IMR-90 (cell line): Measurements from ENCODE around the gene NSUN5. TPM values are rescaled to one million over a fixed set of nuclear protein-coding genes. Genes with fewer than 3 reads are reported as not detected.

Experiments
- ATAC-seq: fragments of 200-7000 bp; cut with Tn5 transposase; 2 replicates; pipeline ENCODE4 v1.9.1; 2020; ENCODE audit warnings: low read depth, mild to moderate bottlenecking, moderate library complexity
- BruUV-seq: library from RNA; stranded (reverse); fragments of 400-500 nt; replicated peaks from 2 replicates; lab custom pipeline; 2021; lab: Mats Ljungman, UMichigan
- CTCF ChIA-PET: fragments of 300-600 bp; formaldehyde crosslinking; extraction: SDS; loops from one replicate; lab custom pipeline; 2021; ENCODE audit warnings: antibody characterized with exemption; lab: Yijun Ruan, JAX
- POLR2A ChIA-PET: fragments of 300-600 bp; sonication (Branson Sonifier 250); formaldehyde crosslinking; loops from one replicate; lab custom pipeline; 2022; ENCODE audit warnings: antibody characterized with exemption; ENCODE audit not compliant: unreplicated experiment; lab: Charles Lee
- DNase-seq: peaks from one replicate; pipeline ENCODE4 v3.0.0; 2013
- H2AFZ ChIP-seq: replicated peaks from 2 replicates; pipeline ENCODE3; 2013; ENCODE audit warnings: low read length, mild to moderate bottlenecking; ENCODE audit not compliant: poor library complexity
- H2AK5ac ChIP-seq: 2 replicates; pipeline ENCODE4 v1.6.1; 2013; ENCODE audit warnings: low read depth, low read length, inconsistent platforms
- H2AK9ac ChIP-seq: replicated peaks from 2 replicates; pipeline ENCODE3; 2013; ENCODE audit warnings: mild to moderate bottlenecking, low read depth, low read length, moderate library complexity; ENCODE audit not compliant: poor library complexity
- H2BK120ac ChIP-seq: 2 replicates; pipeline ENCODE4 v1.6.1; 2013; ENCODE audit warnings: low read depth, low read length, inconsistent platforms
- H2BK15ac ChIP-seq: 3 replicates; pipeline ENCODE4 v1.6.1; 2013; ENCODE audit warnings: low read depth, low read length, inconsistent platforms
- H2BK20ac ChIP-seq: 2 replicates; pipeline ENCODE4 v1.6.1; 2013; ENCODE audit warnings: low read depth, mild to moderate bottlenecking, inconsistent platforms, low read length, moderate library complexity
- H2BK5ac ChIP-seq: 2 replicates; pipeline ENCODE4 v1.6.1; 2013; ENCODE audit warnings: mild to moderate bottlenecking, low read depth, low read length, inconsistent platforms; ENCODE audit not compliant: poor library complexity, severe bottlenecking
- H3K14ac ChIP-seq: replicated peaks from 2 replicates; pipeline ENCODE4 v1.6.1; 2013; ENCODE audit warnings: low read depth, low read length, inconsistent platforms
- H3K18ac ChIP-seq: 2 replicates; pipeline ENCODE4 v1.6.1; 2013; ENCODE audit warnings: low read depth, low read length, control low read depth
- H3K23ac ChIP-seq: 2 replicates; pipeline ENCODE4 v1.6.1; 2013; ENCODE audit warnings: low read depth, low read length, inconsistent platforms
- H3K27ac ChIP-seq: 2 replicates; pipeline ENCODE4 v1.5.1; 2013; ENCODE audit warnings: mild to moderate bottlenecking, control low read depth, low read length; ENCODE audit not compliant: insufficient read depth
- H3K27me3 ChIP-seq: 2 replicates; pipeline ENCODE4 v1.6.1; 2013; ENCODE audit warnings: low read length; ENCODE audit not compliant: control insufficient read depth, insufficient read depth
- H3K36me3 ChIP-seq: 2 replicates; pipeline ENCODE4 v1.6.1; 2013; ENCODE audit warnings: low read length, mixed read lengths; ENCODE audit not compliant: control insufficient read depth, insufficient read depth
- H3K4ac ChIP-seq: 2 replicates; pipeline ENCODE4 v1.6.1; 2013; ENCODE audit warnings: low read depth, low read length, inconsistent platforms
- H3K4me1 ChIP-seq: 2 replicates; pipeline ENCODE4 v1.6.1; 2013; ENCODE audit warnings: low read length, mixed read lengths; ENCODE audit not compliant: control insufficient read depth, insufficient read depth
- H3K4me2 ChIP-seq: 2 replicates; pipeline ENCODE4 v1.6.1; 2013; ENCODE audit warnings: low read depth, mild to moderate bottlenecking, control low read depth, low read length, moderate library complexity
- H3K4me3 ChIP-seq: 2 replicates; pipeline ENCODE4 v1.5.1; 2013; ENCODE audit warnings: low read depth, mild to moderate bottlenecking, control low read depth, low read length, moderate library complexity; ENCODE audit not compliant: insufficient read depth
- H3K56ac ChIP-seq: 2 replicates; pipeline ENCODE4 v1.6.1; 2013; ENCODE audit warnings: low read length, inconsistent platforms; ENCODE audit not compliant: insufficient read depth; ENCODE audit errors: extremely low read depth
- H3K79me1 ChIP-seq, 2 experiments: 2 replicates each; pipeline ENCODE4 v1.6.1; 2013; ENCODE audit warnings: low read length in 2 of 2, inconsistent platforms in 1 of 2, low read depth in 1 of 2
- H3K9ac ChIP-seq: 2 replicates; pipeline ENCODE4 v1.6.1; 2013; ENCODE audit warnings: low read depth, low read length, control low read depth
- H3K9me1 ChIP-seq: 2 replicates; pipeline ENCODE4 v1.6.1; 2013; ENCODE audit warnings: low read length, inconsistent platforms; ENCODE audit not compliant: insufficient read depth
- H3K9me3 ChIP-seq: 2 replicates; pipeline ENCODE4 v1.6.1; 2013; ENCODE audit warnings: low read length; ENCODE audit not compliant: control insufficient read depth, insufficient read depth
- H4K20me1 ChIP-seq: 2 replicates; pipeline ENCODE4 v1.6.1; 2013; ENCODE audit warnings: low read length, inconsistent platforms; ENCODE audit not compliant: insufficient read depth
- H4K5ac ChIP-seq: 2 replicates; pipeline ENCODE4 v1.6.1; 2013; ENCODE audit warnings: mild to moderate bottlenecking, low read depth, low read length, control low read depth
- H4K8ac ChIP-seq, 2 experiments: 2 replicates each; pipeline ENCODE4 v1.6.1; 2013; ENCODE audit warnings: low read depth in 2 of 2, low read length in 2 of 2, control low read depth in 1 of 2, inconsistent platforms in 1 of 2
- H4K91ac ChIP-seq: 2 replicates; pipeline ENCODE4 v1.6.1; 2013; ENCODE audit warnings: low read depth, low read length, inconsistent platforms; ENCODE audit not compliant: insufficient read depth
- BHLHE40 ChIP-seq: fragments of 150-350 bp; IDR thresholded peaks from 2 replicates; pipeline ENCODE4 v1.6.1; 2016; ENCODE audit warnings: mild to moderate bottlenecking, low read depth, low read length
- MAZ ChIP-seq: IDR thresholded peaks from 2 replicates; pipeline ENCODE4 v1.6.1; 2012; ENCODE audit warnings: low read depth, mild to moderate bottlenecking, low read length, improper control_type of control experiment, moderate library complexity, borderline replicate concordance
- MXI1 ChIP-seq: IDR thresholded peaks from 2 replicates; pipeline ENCODE4 v1.6.1; 2012; ENCODE audit warnings: low read depth, mild to moderate bottlenecking, low read length, moderate library complexity, borderline replicate concordance
- POLR2A ChIP-seq: IDR thresholded peaks from 2 replicates; pipeline ENCODE4 v1.6.1; 2012; ENCODE audit warnings: mild to moderate bottlenecking, low read depth, low read length
- RAD21 ChIP-seq: IDR thresholded peaks from 2 replicates; pipeline ENCODE4 v1.6.1; 2012; ENCODE audit warnings: low read length, improper control_type of control experiment
- RCOR1 ChIP-seq: IDR thresholded peaks from 2 replicates; pipeline ENCODE4 v1.6.1; 2012; ENCODE audit warnings: mild to moderate bottlenecking, low read length, improper control_type of control experiment; ENCODE audit not compliant: insufficient replicate concordance
- RFX5 ChIP-seq: IDR thresholded peaks from 2 replicates; pipeline ENCODE4 v1.8.0; 2012; ENCODE audit warnings: low read depth, mild to moderate bottlenecking, low read length, moderate library complexity
- SMC3 ChIP-seq: fragments of 150-350 bp; IDR thresholded peaks from 2 replicates; pipeline ENCODE4 v1.6.1; 2016; ENCODE audit warnings: low read depth, mild to moderate bottlenecking, antibody characterized with exemption, low read length, moderate library complexity
- USF2 ChIP-seq: fragments of 150-350 bp; IDR thresholded peaks from 2 replicates; pipeline ENCODE4 v1.6.1; 2017; ENCODE audit warnings: mild to moderate bottlenecking, antibody characterized with exemption, low read length, low read depth
- WGBS, 2 experiments: methylation state at CpG; one replicate each; pipeline versions ENCODE4 v1.1.5 to v1.1.7; 2013; ENCODE audit warnings: missing lambda C conversion rate in 2 of 2; ENCODE audit not compliant: insufficient read length in 1 of 2; ENCODE audit errors: extremely low coverage in 2 of 2; 5-methylcytosine and 5-hydroxymethylcytosine counted together
- dilution Hi-C: fragments of 300-500 bp; cut with HindIII; formaldehyde crosslinking; loops from one replicate; pipeline ENCODE4 v1.14.3; 2018; ENCODE audit warnings: low sequenced_read_pairs; ENCODE audit not compliant: unreplicated experiment
- in situ Hi-C: fragments of 300-500 bp; cut with MboI; formaldehyde crosslinking; loops from 3 replicates; pipeline ENCODE4 v1.14.3; 2019; ENCODE audit warnings: low sequenced_read_pairs, inconsistent platforms, mixed read lengths
- intact Hi-C: fragments of 100-400 bp; cut with micrococcal nuclease; formaldehyde crosslinking; loops from 2 replicates; pipeline ENCODE4 v1.10.0; 2022
- polyA plus RNA-seq, 3 experiments: library from polyadenylated mRNA; depleted of rRNA; stranded (reverse); fragments of >200 nt; gene quantifications; 2 replicates each; pipeline ENCODE4 v1.2.3, GENCODE V29; 2012; ENCODE audit warnings: low replicate concordance in 1 of 3
- total RNA-seq: library from RNA; depleted of rRNA; stranded (reverse); fragments of >200 nt; gene quantifications from 2 replicates; pipeline ENCODE4 v1.2.3, GENCODE V29; 2012

The NSUN5 gene
- total and polyA plus RNA-seq, 2 of the 4 experiments (the other 2 are of a cell fraction): 10.0 to 17.7 TPM

DNA sequence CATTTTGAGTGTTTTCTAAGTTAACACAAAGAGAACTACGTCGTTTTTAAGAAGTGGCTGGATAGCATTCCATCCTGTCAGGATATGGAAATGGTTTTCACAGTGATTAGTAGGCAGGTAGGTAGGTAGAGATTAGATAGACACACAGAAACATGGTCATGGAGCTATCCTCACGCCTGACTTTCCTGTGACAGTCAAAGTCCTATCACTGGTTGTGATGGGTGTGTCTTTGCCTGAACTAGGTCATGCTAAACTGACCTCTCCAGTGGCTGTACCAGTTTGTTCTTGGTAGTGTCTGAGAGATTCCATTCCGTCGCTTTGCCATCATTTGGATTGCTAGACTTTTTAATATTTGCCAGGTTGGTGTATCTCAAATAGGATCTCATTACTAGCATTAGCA is 47.5 kb upstream of the NSUN5 start:
- CTCF ChIA-PET: no interaction called here
- Histone ChIP-seq H4K5ac (no peak overlapping the region), H3K79me1 (no peaks in the 10 kb centered on the region), H3K9me1 (peaks cover 4% of the 10 kb centered on the region; the same call in 1 of the 2 replicates), H3K23ac (no peak overlapping the region), H3K56ac (no peak overlapping the region), H4K8ac (no peak overlapping the region), H2BK20ac (no peak overlapping the region), H3K27ac (no peak overlapping the region), H2BK5ac (no peak overlapping the region), H3K9ac (no peak overlapping the region), H3K4me3 (no peak overlapping the region), H2BK120ac (no peak overlapping the region), H2AFZ (no peak overlapping the region), H2BK15ac (no peak overlapping the region), H2AK5ac (no peak overlapping the region), H3K18ac (no peak overlapping the region), H3K4me1 (peaks cover 4% of the 10 kb centered on the region; the same call in 1 of the 2 replicates), H2AK9ac (no peak overlapping the region), H3K9me3 (peaks cover 9% of the 10 kb centered on the region), H3K36me3 (no peaks in the 10 kb centered on the region), H3K14ac (no peak overlapping the region), H3K27me3 (peaks cover 4% of the 10 kb centered on the region), H3K4ac (no peak overlapping the region), H4K91ac (no peak overlapping the region), H4K20me1 (no peaks in the 10 kb centered on the region), H3K4me2 (no peak overlapping the region)
- in situ Hi-C loops (no loop called here), dilution Hi-C loops (no loop called here), intact Hi-C loops (no loop called here)
- no peak for ATAC-seq
- TF ChIP-seq BHLHE40: no peak
- no peak for TF ChIP-seq RFX5
- TF ChIP-seq MAZ: no peak
- no peak for TF ChIP-seq USF2
- no peak for TF ChIP-seq RAD21
- TF ChIP-seq RCOR1: no peak
- TF ChIP-seq SMC3: no peak
- TF ChIP-seq POLR2A: no peak
- no peak for TF ChIP-seq MXI1
- DNase-seq: no peak
- no TSS peak for BruUV-seq
- WGBS, 2 experiments: no CpG with 5 or more reads among the region's 5 CpGs
- POLR2A ChIA-PET: no interaction called here
